ENCODE data around the gene OGFR. TPM values are rescaled to one million over a fixed set of nuclear protein-coding genes. Genes with fewer than 3 reads are reported as not detected.

OGFR gene
- total RNA-seq, 2 donors from 2014 or later, result 42.3 to 52.6 TPM

GRCh38 chr20:62797671-62798532, 6.7 kb upstream of the OGFR start:
- Mint-ChIP-seq H3K9me3 (no peaks in the 10 kb centered on the region), H3K27ac (peak overlapping the region; percentile 67), H3K4me3 (peak overlapping the region; percentile 74), H3K36me3 (ENCODE audit: low read depth) (peaks cover 41% of the 10 kb centered on the region), H3K4me1 (peaks cover 8% of the 10 kb centered on the region), H3K27me3 (no peaks in the 10 kb centered on the region)
- ATAC-seq (replicated peaks), result no peak

- Mint-ChIP-seq H3K4me1 (peaks cover 8% of the 10 kb centered on the region), H3K4me3 (no peak overlapping the region), H3K27ac (no peak overlapping the region), H3K36me3 (ENCODE audit: low read depth) (peaks cover 44% of the 10 kb centered on the region), H3K27me3 (no peaks in the 10 kb centered on the region), H3K9me3 (no peaks in the 10 kb centered on the region)
- ATAC-seq (replicated peaks), result no peak
Observed at GRCh38 chr20:62799036-62799435, 5.6 kb upstream of the OGFR start.

- Mint-ChIP-seq H3K36me3 (ENCODE audit: low read depth) (peaks cover 49% of the 10 kb centered on the region), H3K9me3 (no peaks in the 10 kb centered on the region), H3K27ac (no peak overlapping the region), H3K27me3 (no peaks in the 10 kb centered on the region), H3K4me1 (peaks cover 8% of the 10 kb centered on the region), H3K4me3 (no peak overlapping the region)
- no peak for ATAC-seq (replicated peaks)
Observed at GRCh38 chr20:62799459-62799858, 5.2 kb upstream of the OGFR start.

GRCh38 chr20:62799873-62800272, 4.8 kb upstream of the OGFR start:
- H3K4me1 Mint-ChIP-seq, result peaks cover 8% of the 10 kb centered on the region
- no peak overlapping the region for H3K27ac Mint-ChIP-seq
- H3K4me3 Mint-ChIP-seq, result no peak overlapping the region
- no peak for ATAC-seq (replicated peaks)
- no peaks in the 10 kb centered on the region for H3K27me3 Mint-ChIP-seq
- peaks cover 49% of the 10 kb centered on the region for H3K36me3 Mint-ChIP-seq (ENCODE audit: low read depth)
- no peaks in the 10 kb centered on the region for H3K9me3 Mint-ChIP-seq

GRCh38 chr20:62800314-62801259, 4.0 kb upstream of the OGFR start:
- Mint-ChIP-seq H3K4me1 (peaks cover 8% of the 10 kb centered on the region), H3K9me3 (no peaks in the 10 kb centered on the region), H3K36me3 (ENCODE audit: low read depth) (peaks cover 49% of the 10 kb centered on the region), H3K4me3 (no peak overlapping the region), H3K27ac (no peak overlapping the region), H3K27me3 (no peaks in the 10 kb centered on the region)
- no peak for ATAC-seq (replicated peaks)

GRCh38 chr20:62801284-62802010, 3.2 kb upstream of the OGFR start:
- no peak for ATAC-seq (replicated peaks)
- H3K4me3 Mint-ChIP-seq, result no peak overlapping the region

GRCh38 chr20:62802026-62802712, 2.5 kb upstream of the OGFR start:
- no peaks in the 10 kb centered on the region for H3K9me3 Mint-ChIP-seq
- H3K4me1 Mint-ChIP-seq, result peaks cover 8% of the 10 kb centered on the region
- H3K27ac Mint-ChIP-seq, result no peak overlapping the region
- H3K4me3 Mint-ChIP-seq, result no peak overlapping the region
- ATAC-seq (replicated peaks), result no peak
- H3K36me3 Mint-ChIP-seq (ENCODE audit: low read depth), result peaks cover 58% of the 10 kb centered on the region
- no peaks in the 10 kb centered on the region for H3K27me3 Mint-ChIP-seq

More at GRCh38 chr20:62801284-62802010, 3.2 kb upstream of the OGFR start:
- no peaks in the 10 kb centered on the region for H3K9me3 Mint-ChIP-seq
- H3K36me3 Mint-ChIP-seq (ENCODE audit: low read depth), result peaks cover 55% of the 10 kb centered on the region
- no peaks in the 10 kb centered on the region for H3K27me3 Mint-ChIP-seq
- no peak overlapping the region for H3K27ac Mint-ChIP-seq
- peaks cover 8% of the 10 kb centered on the region for H3K4me1 Mint-ChIP-seq

- Mint-ChIP-seq H3K27ac (peak overlapping the region; percentile 89), H3K9me3 (no peaks in the 10 kb centered on the region), H3K27me3 (no peaks in the 10 kb centered on the region), H3K4me1 (no peaks in the 10 kb centered on the region), H3K4me3 (peak overlapping the region; percentile 79), H3K36me3 (ENCODE audit: low read depth) (peaks cover 57% of the 10 kb centered on the region)
- ATAC-seq (replicated peaks), result peak; percentile 11
Observed at GRCh38 chr20:62804021-62804626, 511 bp upstream of the OGFR start.

GRCh38 chr20:62805155-62805710, 598 bp downstream of the OGFR start:
- Mint-ChIP-seq H3K4me3 (peak overlapping the region; percentile 79), H3K9me3 (no peaks in the 10 kb centered on the region), H3K27me3 (no peaks in the 10 kb centered on the region), H3K27ac (peak overlapping the region; percentile 80), H3K36me3 (ENCODE audit: low read depth) (peaks cover 57% of the 10 kb centered on the region), H3K4me1 (no peaks in the 10 kb centered on the region)
- ATAC-seq (replicated peaks), result peak; percentile 48

GRCh38 chr20:62805711-62806382, 1.2 kb downstream of the OGFR start:
- peak overlapping the region; percentile 78 for H3K4me3 Mint-ChIP-seq
- H3K4me1 Mint-ChIP-seq, result no peaks in the 10 kb centered on the region
- peak overlapping the region; percentile 80 for H3K27ac Mint-ChIP-seq
- peak; percentile 4 for ATAC-seq (replicated peaks)
- H3K27me3 Mint-ChIP-seq, result no peaks in the 10 kb centered on the region
- H3K36me3 Mint-ChIP-seq (ENCODE audit: low read depth), result peaks cover 61% of the 10 kb centered on the region
- no peaks in the 10 kb centered on the region for H3K9me3 Mint-ChIP-seq

GRCh38 chr20:62806383-62807050, 1.9 kb downstream of the OGFR start:
- Mint-ChIP-seq H3K27me3 (no peaks in the 10 kb centered on the region), H3K36me3 (ENCODE audit: low read depth) (peaks cover 62% of the 10 kb centered on the region), H3K4me3 (peak overlapping the region; percentile 78)

GRCh38 chr20:62807444-62808210, 3.0 kb downstream of the OGFR start:
- H3K27ac Mint-ChIP-seq, result no peak overlapping the region
- ATAC-seq (replicated peaks), result no peak
- no peaks in the 10 kb centered on the region for H3K9me3 Mint-ChIP-seq
- H3K4me3 Mint-ChIP-seq, result peak overlapping the region; percentile 42
- H3K36me3 Mint-ChIP-seq (ENCODE audit: low read depth), result peaks cover 73% of the 10 kb centered on the region
- no peaks in the 10 kb centered on the region for H3K27me3 Mint-ChIP-seq
- H3K4me1 Mint-ChIP-seq, result no peaks in the 10 kb centered on the region

More at GRCh38 chr20:62806383-62807050, 1.9 kb downstream of the OGFR start:
- peak overlapping the region; percentile 80 for H3K27ac Mint-ChIP-seq
- no peaks in the 10 kb centered on the region for H3K4me1 Mint-ChIP-seq
- H3K9me3 Mint-ChIP-seq, result no peaks in the 10 kb centered on the region
- no peak for ATAC-seq (replicated peaks)

All from activated T-helper 17 cell treated with anti-CD3 and anti-CD28 coated beads, Interleukin-2, amount 50 U/mL, for 72 hours (primary cell).